Endothelial cell of umbilical vein (primary cell): Measurements from ENCODE around the gene AMZ1. TPM values are rescaled to one million over a fixed set of nuclear protein-coding genes. Genes with fewer than 3 reads are reported as not detected.

Source experiments
- BruUV-seq: library from RNA; stranded (reverse); fragments of 400-500 nt; replicated peaks from 2 replicates; lab custom pipeline; 2021; lab: Mats Ljungman, UMichigan
- CTCF ChIA-PET: fragments of 300-600, 350-600 bp; sonication (Branson Sonifier 250); formaldehyde crosslinking; loops from one replicate; lab custom pipeline; 2021; ENCODE audit warnings: antibody characterized with exemption, inconsistent platforms; lab: Charles Lee
- POLR2A ChIA-PET: fragments of 300-600, 350-600 bp; sonication (Branson Sonifier 250); formaldehyde crosslinking; loops from one replicate; lab custom pipeline; 2021; ENCODE audit warnings: antibody characterized with exemption, inconsistent platforms; lab: Charles Lee
- DNase-seq: peaks from one replicate; pipeline ENCODE4 v3.0.0-alpha.2; 2011; ENCODE audit warnings: low read depth, low spot score
- FAIRE-seq: peaks from 2 replicates; lab custom pipeline; 2011; peaks lifted over from hg19 to GRCh38; lab: Jason Lieb, UNC
- H2AFZ ChIP-seq: 2 replicates; pipeline ENCODE4 v1.6.0; 2012; ENCODE audit warnings: low read depth, low read length, control low read depth, inconsistent platforms
- H3K27ac ChIP-seq: 2 replicates; pipeline ENCODE4 v1.5.1; 2011; ENCODE audit warnings: low read depth, mild to moderate bottlenecking, control low read depth, low read length, moderate library complexity; ENCODE audit not compliant: insufficient read depth
- H3K27me3 ChIP-seq, 2 experiments: 2 replicates each; pipeline versions ENCODE4 v1.6.0 to v1.6.1; 2011; ENCODE audit warnings: low read length in 2 of 2, mixed read lengths in 1 of 2; ENCODE audit not compliant: control insufficient read depth in 2 of 2, insufficient read depth in 2 of 2
- H3K36me3 ChIP-seq, 2 experiments: 2 replicates in 1 of 2; 3 replicates in 1 of 2; pipeline ENCODE4 v1.5.1; 2011; ENCODE audit warnings: low read length in 2 of 2, mild to moderate bottlenecking in 1 of 2, moderate library complexity in 1 of 2; ENCODE audit not compliant: control insufficient read depth in 2 of 2, insufficient read depth in 2 of 2; ENCODE audit errors: extremely low read depth in 1 of 2
- H3K4me1 ChIP-seq: 3 replicates; pipeline ENCODE4 v1.5.1; 2011; ENCODE audit warnings: mild to moderate bottlenecking, low read length; ENCODE audit not compliant: control insufficient read depth, insufficient read depth; ENCODE audit errors: extremely low read depth
- H3K4me2 ChIP-seq: 2 replicates; pipeline ENCODE4 v1.6.1; 2011; ENCODE audit warnings: low read length, control low read depth, mixed read lengths; ENCODE audit not compliant: insufficient read depth
- H3K4me3 ChIP-seq, 3 experiments: fragments of 200-600 bp in 1 of 3; sonication (generic), shearing (Covaris generic) in 1 of 3; replicated peaks in 1 of 3; 2 replicates each; pipeline ENCODE4 v1.5.1; 2011 to 2016; ENCODE audit warnings: control low read depth in 3 of 3, low read length in 3 of 3, mild to moderate bottlenecking in 2 of 3, inconsistent platforms in 1 of 3, low read depth in 1 of 3, moderate library complexity in 1 of 3; ENCODE audit not compliant: insufficient read depth in 1 of 3
- H3K79me2 ChIP-seq: 2 replicates; pipeline ENCODE4 v1.6.0; 2012; ENCODE audit warnings: low read length, inconsistent platforms; ENCODE audit not compliant: control insufficient read depth, insufficient read depth
- H3K9ac ChIP-seq: replicated peaks from 2 replicates; pipeline ENCODE3; 2011; ENCODE audit warnings: low read length, control low read depth; ENCODE audit not compliant: insufficient read depth; ENCODE audit errors: extremely low read depth
- H3K9me1 ChIP-seq: replicated peaks from 3 replicates; pipeline ENCODE4 v1.6.0; 2011; ENCODE audit warnings: mild to moderate bottlenecking, low read length; ENCODE audit not compliant: control insufficient read depth, insufficient read depth; ENCODE audit errors: extremely low read depth
- H3K9me3 ChIP-seq: replicated peaks from 2 replicates; pipeline ENCODE4 v1.5.1; 2012; ENCODE audit warnings: low read length, inconsistent platforms; ENCODE audit not compliant: control insufficient read depth, insufficient read depth
- H4K20me1 ChIP-seq: replicated peaks from 2 replicates; pipeline ENCODE3; 2011; ENCODE audit warnings: mild to moderate bottlenecking, low read length; ENCODE audit not compliant: control insufficient read depth, insufficient read depth; ENCODE audit errors: extremely low read depth
- EZH2 ChIP-seq: IDR thresholded peaks from 2 replicates; pipeline ENCODE4 v1.6.1; 2012; ENCODE audit warnings: borderline replicate concordance, low read depth, mild to moderate bottlenecking, moderate library complexity, low read length, inconsistent platforms; ENCODE audit not compliant: severe bottlenecking
- FOS ChIP-seq: IDR thresholded peaks from 2 replicates; pipeline ENCODE4 v1.6.1; 2011; ENCODE audit warnings: mild to moderate bottlenecking, low read length, moderate library complexity, borderline replicate concordance; ENCODE audit not compliant: insufficient read depth
- GATA2 ChIP-seq: IDR thresholded peaks from 2 replicates; pipeline ENCODE4 v1.7.0; 2011; ENCODE audit warnings: low read depth, mild to moderate bottlenecking, moderate library complexity, mixed read lengths, low read length; ENCODE audit not compliant: insufficient read length, insufficient read depth
- JUN ChIP-seq: IDR thresholded peaks from 2 replicates; pipeline ENCODE4 v1.6.1; 2011; ENCODE audit warnings: borderline replicate concordance, low read depth; ENCODE audit not compliant: insufficient read length, insufficient read depth
- MAX ChIP-seq: IDR thresholded peaks from 2 replicates; pipeline ENCODE4 v1.6.1; 2011; ENCODE audit not compliant: insufficient read depth, insufficient read length
- MYC ChIP-seq: IDR thresholded peaks from one replicate; pipeline ENCODE4 v1.6.1; 2011; ENCODE audit warnings: mild to moderate bottlenecking, low read depth, low read length
- POLR2A ChIP-seq: IDR thresholded peaks from 2 replicates; pipeline ENCODE4 v1.6.1; 2012; ENCODE audit warnings: low read depth, mild to moderate bottlenecking, control low read depth, low read length
- POLR2AphosphoS5 ChIP-seq: IDR thresholded peaks from 2 replicates; pipeline ENCODE4 v1.6.1; 2012; ENCODE audit warnings: low read depth, mild to moderate bottlenecking, control low read depth, low read length, moderate library complexity; ENCODE audit not compliant: insufficient read depth
- dilution Hi-C: fragments of 300-500 bp; cut with MboI; formaldehyde crosslinking; loops from one replicate; pipeline ENCODE4 v1.15.0; 2019; ENCODE audit warnings: low sequenced_read_pairs; ENCODE audit not compliant: extremely low pct_ligation_motif_present
- intact Hi-C: fragments of 100-400 bp; cut with micrococcal nuclease; formaldehyde crosslinking; loops from one replicate; pipeline ENCODE4 v1.10.0; 2022
- polyA plus RNA-seq, 4 experiments: library from polyadenylated mRNA; depleted of rRNA in 3 of 4; stranded (reverse) in 3 of 4; unstranded in 1 of 4; fragments of >200 nt; gene quantifications; 2 replicates each; pipeline versions ENCODE4 v1.2.1 to v1.2.3, GENCODE V29; 2011 to 2012; ENCODE audit warnings: missing spikeins in 1 of 4
- total RNA-seq: library from RNA; stranded (reverse); gene quantifications from 2 replicates; pipeline ENCODE4 v1.2.3, GENCODE V29; 2021
- TF ChIP-seq, protein P1 (sequence below), 2 donors: IDR thresholded peaks; 1 replicate in 1 of 2; 2 replicates in 1 of 2; pipeline ENCODE4 v1.5.1; 2011; ENCODE audit warnings: low read length in 2 of 2, mild to moderate bottlenecking in 2 of 2, moderate library complexity in 2 of 2, control low read depth in 1 of 2, inconsistent platforms in 1 of 2, low read depth in 1 of 2; ENCODE audit not compliant: insufficient read depth in 1 of 2; ENCODE audit errors: extremely low read depth in 1 of 2

The AMZ1 gene
- total and polyA plus RNA-seq, 2 donors (not counting 3 experiments of a cell fraction or from before 2014, with no cell fraction given), result not detected

- Histone ChIP-seq H3K4me1 (no peaks in the 10 kb centered on the region), H3K27ac (no peak overlapping the region), H2AFZ (no peak overlapping the region), H3K9me3 (no peaks in the 10 kb centered on the region), H3K4me2 (no peak overlapping the region), H3K9ac (no peak overlapping the region), H4K20me1 (no peaks in the 10 kb centered on the region), H3K36me3 (peaks cover 11 to 51% of the 10 kb centered on the region in 2 experiments), H3K9me1 (no peaks in the 10 kb centered on the region), H3K27me3 (no peaks in the 10 kb centered on the region), H3K79me2 (no peaks in the 10 kb centered on the region), H3K4me3 (no peak overlapping the region)
- dilution Hi-C loops (no loop called here), intact Hi-C loops (no loop called here)
- POLR2A ChIA-PET, result no interaction called here
- no peak for FAIRE-seq
- DNase-seq, result no peak
- CTCF ChIA-PET, result interaction anchor here (1.3 to 2.6 kb wide), 2 partner anchors 45 to 49 kb away, joined by 4 to 9 read pairs; no protein-coding TSS in a partner anchor
- TF ChIP-seq JUN, result no peak
- TF ChIP-seq, protein P1, sequence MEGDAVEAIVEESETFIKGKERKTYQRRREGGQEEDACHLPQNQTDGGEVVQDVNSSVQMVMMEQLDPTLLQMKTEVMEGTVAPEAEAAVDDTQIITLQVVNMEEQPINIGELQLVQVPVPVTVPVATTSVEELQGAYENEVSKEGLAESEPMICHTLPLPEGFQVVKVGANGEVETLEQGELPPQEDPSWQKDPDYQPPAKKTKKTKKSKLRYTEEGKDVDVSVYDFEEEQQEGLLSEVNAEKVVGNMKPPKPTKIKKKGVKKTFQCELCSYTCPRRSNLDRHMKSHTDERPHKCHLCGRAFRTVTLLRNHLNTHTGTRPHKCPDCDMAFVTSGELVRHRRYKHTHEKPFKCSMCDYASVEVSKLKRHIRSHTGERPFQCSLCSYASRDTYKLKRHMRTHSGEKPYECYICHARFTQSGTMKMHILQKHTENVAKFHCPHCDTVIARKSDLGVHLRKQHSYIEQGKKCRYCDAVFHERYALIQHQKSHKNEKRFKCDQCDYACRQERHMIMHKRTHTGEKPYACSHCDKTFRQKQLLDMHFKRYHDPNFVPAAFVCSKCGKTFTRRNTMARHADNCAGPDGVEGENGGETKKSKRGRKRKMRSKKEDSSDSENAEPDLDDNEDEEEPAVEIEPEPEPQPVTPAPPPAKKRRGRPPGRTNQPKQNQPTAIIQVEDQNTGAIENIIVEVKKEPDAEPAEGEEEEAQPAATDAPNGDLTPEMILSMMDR (IDR thresholded peaks at IDR 0.05; ENCODE audit: extremely low read depth in 1 of 2, insufficient read depth in 1 of 2, low read depth in 1 of 2, low read length in 2 of 2), result no peak
- no peak for TF ChIP-seq POLR2A
- no peak for TF ChIP-seq MAX
- no peak for TF ChIP-seq EZH2
- TF ChIP-seq GATA2, result no peak
- TF ChIP-seq FOS, result no peak
- no peak for TF ChIP-seq MYC
- TF ChIP-seq POLR2AphosphoS5, result no peak
- BruUV-seq, result no TSS peak
Observed at GRCh38 chr7:2654059-2654458, 33.9 kb upstream of the AMZ1 start.
